H9 (cell line): Measurements from ENCODE around the gene ZNRF1. TPM values are rescaled to one million over a fixed set of nuclear protein-coding genes. Genes with fewer than 3 reads are reported as not detected.
A peak's percentile ranks its signal among the peaks of the same experiment; 100 is the strongest.

Source experiments
- DNase-seq: peaks from one replicate; pipeline ENCODE4 v3.0.0-alpha.2; 2017
- H2AFZ ChIP-seq: one replicate; pipeline ENCODE4 v1.6.1; 2013; ENCODE audit warnings: mild to moderate bottlenecking, low read length, control low read depth, moderate library complexity
- H2AK5ac ChIP-seq: 2 replicates; pipeline ENCODE4 v1.6.1; 2013; ENCODE audit warnings: low read length, control low read depth, mixed read lengths; ENCODE audit not compliant: insufficient read length
- H2BK120ac ChIP-seq: one replicate; pipeline ENCODE4 v1.6.1; 2013; ENCODE audit warnings: low read depth, mild to moderate bottlenecking, low read length, control low read depth, inconsistent platforms; ENCODE audit not compliant: poor library complexity, severe bottlenecking
- H2BK12ac ChIP-seq: 2 replicates; pipeline ENCODE4 v1.6.1; 2013; ENCODE audit warnings: low read length, control low read depth, mixed read lengths, low read depth; ENCODE audit not compliant: insufficient read length
- H2BK15ac ChIP-seq: 2 replicates; pipeline ENCODE4 v1.6.1; 2013; ENCODE audit warnings: low read depth, low read length, control low read depth
- H2BK20ac ChIP-seq: one replicate; pipeline ENCODE4 v1.6.1; 2013; ENCODE audit warnings: low read depth, mild to moderate bottlenecking, low read length, control low read depth, inconsistent platforms; ENCODE audit not compliant: poor library complexity, severe bottlenecking
- H2BK5ac ChIP-seq: 2 replicates; pipeline ENCODE4 v1.6.1; 2013; ENCODE audit warnings: low read length, control low read depth, mixed read lengths; ENCODE audit not compliant: insufficient read length
- H3K14ac ChIP-seq: 2 replicates; pipeline ENCODE4 v1.6.1; 2013; ENCODE audit warnings: low read length, control low read depth; ENCODE audit not compliant: insufficient read depth
- H3K18ac ChIP-seq: 2 replicates; pipeline ENCODE4 v1.6.1; 2013; ENCODE audit warnings: low read depth, mild to moderate bottlenecking, mixed read lengths, low read length, control low read depth; ENCODE audit not compliant: insufficient read length
- H3K23ac ChIP-seq: 2 replicates; pipeline ENCODE4 v1.6.1; 2013; ENCODE audit warnings: low read length, control low read depth, mixed read lengths, low read depth; ENCODE audit not compliant: insufficient read length
- H3K23me2 ChIP-seq: 2 replicates; pipeline ENCODE4 v1.6.1; 2013; ENCODE audit warnings: low read depth, mild to moderate bottlenecking, mixed read lengths, low read length, control low read depth; ENCODE audit not compliant: insufficient read length, poor library complexity, severe bottlenecking
- H3K27ac ChIP-seq: 2 replicates; pipeline ENCODE4 v1.5.1; 2013; ENCODE audit warnings: low read length, control low read depth, mixed read lengths, low read depth; ENCODE audit not compliant: insufficient read length
- H3K27me3 ChIP-seq: 2 replicates; pipeline ENCODE4 v1.6.1; 2013; ENCODE audit warnings: low read length, control low read depth, inconsistent platforms; ENCODE audit not compliant: insufficient read depth
- H3K4ac ChIP-seq: 2 replicates; pipeline ENCODE4 v1.6.1; 2013; ENCODE audit warnings: low read depth, mild to moderate bottlenecking, control low read depth, inconsistent platforms, low read length, moderate library complexity
- H3K4me1 ChIP-seq: 2 replicates; pipeline ENCODE4 v1.6.1; 2013; ENCODE audit warnings: low read length, control low read depth, inconsistent platforms; ENCODE audit not compliant: insufficient read depth
- H3K4me2 ChIP-seq: 2 replicates; pipeline ENCODE4 v1.6.1; 2013; ENCODE audit warnings: low read length, control low read depth, mixed read lengths; ENCODE audit not compliant: insufficient read length, insufficient read depth
- H3K56ac ChIP-seq: 2 replicates; pipeline ENCODE4 v1.6.1; 2013; ENCODE audit warnings: low read depth, mild to moderate bottlenecking, mixed read lengths, low read length, control low read depth; ENCODE audit not compliant: insufficient read length
- H3K79me1 ChIP-seq: 2 replicates; pipeline ENCODE4 v1.6.1; 2013; ENCODE audit warnings: low read depth, mild to moderate bottlenecking, moderate library complexity, low read length, control low read depth, inconsistent platforms; ENCODE audit not compliant: insufficient read depth, poor library complexity, severe bottlenecking
- H3K79me2 ChIP-seq: 2 replicates; pipeline ENCODE4 v1.6.1; 2013; ENCODE audit warnings: low read length, control low read depth, inconsistent platforms; ENCODE audit not compliant: insufficient read depth
- H3K9ac ChIP-seq: 2 replicates; pipeline ENCODE4 v1.6.1; 2013; ENCODE audit warnings: low read length, control low read depth, mixed read lengths; ENCODE audit not compliant: insufficient read length; ENCODE audit errors: extremely low read depth
- H3K9me3 ChIP-seq: one replicate; pipeline ENCODE4 v1.6.1; 2013; ENCODE audit warnings: low read depth, low read length, inconsistent platforms; ENCODE audit not compliant: control insufficient read depth
- H3T11ph ChIP-seq: one replicate; pipeline ENCODE4 v1.6.1; 2013; ENCODE audit warnings: mild to moderate bottlenecking, low read length, control low read depth, inconsistent platforms
- H4K20me1 ChIP-seq: one replicate; pipeline ENCODE4 v1.6.1; 2013; ENCODE audit not compliant: control insufficient read depth, insufficient read length, insufficient read depth
- H4K5ac ChIP-seq: 2 replicates; pipeline ENCODE4 v1.6.1; 2013; ENCODE audit warnings: low read depth, mild to moderate bottlenecking, mixed read lengths, low read length, control low read depth; ENCODE audit not compliant: insufficient read length
- H4K8ac ChIP-seq: replicated peaks from 2 replicates; pipeline ENCODE4 v1.6.1; 2013; ENCODE audit warnings: low read length, control low read depth, mixed read lengths, low read depth; ENCODE audit not compliant: insufficient read length
- H4K91ac ChIP-seq: 2 replicates; pipeline ENCODE4 v1.6.1; 2013; ENCODE audit warnings: low read depth, mild to moderate bottlenecking, moderate library complexity, mixed read lengths, low read length, control low read depth; ENCODE audit not compliant: insufficient read length
- H3K27ac Mint-ChIP-seq, 3 experiments: 2 replicates in 2 of 3; 3 replicates in 1 of 3; pipeline ENCODE4 v1.8.0; 2020 to 2021; ENCODE audit warnings: mixed read lengths in 3 of 3, mild to moderate bottlenecking in 1 of 3, moderate library complexity in 1 of 3
- H3K27me3 Mint-ChIP-seq: 2 replicates; pipeline ENCODE4 v1.8.0; 2021; ENCODE audit warnings: low read depth, mild to moderate bottlenecking, moderate library complexity, mixed read lengths
- H3K36me3 Mint-ChIP-seq, 3 experiments: 2 replicates in 2 of 3; 3 replicates in 1 of 3; pipeline ENCODE4 v1.8.0; 2020 to 2021; ENCODE audit warnings: low read depth in 3 of 3, mixed read lengths in 3 of 3; ENCODE audit not compliant: insufficient read depth in 1 of 3
- H3K4me1 Mint-ChIP-seq, 2 experiments: 2 replicates each; pipeline ENCODE4 v1.8.0; 2020; ENCODE audit warnings: mixed read lengths in 2 of 2
- H3K4me3 Mint-ChIP-seq, 2 experiments: 2 replicates in 1 of 2; 3 replicates in 1 of 2; pipeline ENCODE4 v1.8.0; 2020 to 2021; ENCODE audit warnings: mild to moderate bottlenecking in 2 of 2, mixed read lengths in 2 of 2, moderate library complexity in 1 of 2
- H3K9me3 Mint-ChIP-seq, 2 experiments: 2 replicates in 1 of 2; 3 replicates in 1 of 2; pipeline ENCODE4 v1.8.0; 2020; ENCODE audit warnings: mild to moderate bottlenecking in 2 of 2, mixed read lengths in 2 of 2, moderate library complexity in 1 of 2
- CTCF ChIP-seq: fragments of 200-600 bp; sonication (generic); conservative IDR thresholded peaks from 3 replicates; pipeline ENCODE4 v1.8.0; 2021; ENCODE audit warnings: antibody characterized with exemption, mild to moderate bottlenecking
- WGBS: extraction: QIAGEN DNeasy Blood & Tissue Kit; methylation state at CpG from one replicate; pipeline ENCODE4 v1.1.7; 2013; ENCODE audit warnings: missing lambda C conversion rate, low lambda C conversion rate, mixed read lengths; ENCODE audit not compliant: insufficient read length; ENCODE audit errors: extremely low coverage; 5-methylcytosine and 5-hydroxymethylcytosine counted together
- total RNA-seq: library from RNA; stranded (reverse); gene quantifications from 2 replicates; pipeline ENCODE4 v1.2.1, GENCODE V29; 2021

ZNRF1 gene
- total RNA-seq, 1 experiment from 2014 or later, result 49.6 TPM

GRCh38 chr16:75043175-75043895, 44.5 kb downstream of the ZNRF1 start:
- no peak overlapping the region for H4K91ac ChIP-seq
- H2AK5ac ChIP-seq, result no peak overlapping the region
- Mint-ChIP-seq H3K9me3 (no peaks in the 10 kb centered on the region), H3K4me1 (peaks cover 14 to 15% of the 10 kb centered on the region in 2 experiments; a peak in 3 of 4 replicates), H3K36me3 (peaks cover under 1% of the 10 kb centered on the region in 3 experiments; a peak in 2 of 7 replicates), H3K27ac (peak overlapping the region in 2 of 3 experiments; percentile 11 to 39; a peak in 3 of 7 replicates), H3K27me3 (no peaks in the 10 kb centered on the region), H3K4me3 (no peak overlapping the region)
- H2BK12ac ChIP-seq, result no peak overlapping the region
- peaks cover 11% of the 10 kb centered on the region; the same call in 1 of the 2 replicates for H3K79me2 ChIP-seq
- no peaks in the 10 kb centered on the region for H3K9me3 ChIP-seq
- no peak overlapping the region for H4K5ac ChIP-seq
- peaks cover 15% of the 10 kb centered on the region for H3K79me1 ChIP-seq
- DNase-seq, result no peak
- no peak overlapping the region for H3K56ac ChIP-seq
- no peak overlapping the region for H2BK15ac ChIP-seq
- no peak overlapping the region for H2BK20ac ChIP-seq
- no peak overlapping the region for H3K23ac ChIP-seq
- H2BK5ac ChIP-seq, result no peak overlapping the region
- no peak overlapping the region for H4K8ac ChIP-seq
- H3K27me3 ChIP-seq, result no peaks in the 10 kb centered on the region
- H3K4me1 ChIP-seq, result no peaks in the 10 kb centered on the region
- no peaks in the 10 kb centered on the region for H3K23me2 ChIP-seq
- H2BK120ac ChIP-seq, result no peak overlapping the region
- H2AFZ ChIP-seq, result no peak overlapping the region
- TF ChIP-seq CTCF, result no peak
- no peak overlapping the region for H3K4me2 ChIP-seq
- no CpG with 5 or more reads among the region's 2 CpGs for WGBS
- no peak overlapping the region for H3T11ph ChIP-seq
- H3K9ac ChIP-seq, result no peak overlapping the region
- no peak overlapping the region for H3K14ac ChIP-seq
- H3K4ac ChIP-seq, result no peak overlapping the region
- no peaks in the 10 kb centered on the region for H4K20me1 ChIP-seq
- H3K18ac ChIP-seq, result no peak overlapping the region
- H3K27ac ChIP-seq, result no peak overlapping the region
